NCI-H2171 treated with DMSO at 0.1 percent for 48 hours (cell line): ENCODE results near the gene CLHC1.
"Not testable (repeated sequence)": the region's sequence is repeated elsewhere in the genome, so short reads cannot be mapped to it uniquely, and the experiment has no call there.

Experiments
- DNase-seq: peaks from one replicate; lab custom pipeline; 2025; lab: John Stamatoyannopoulos, UW

The CLHC1 gene

DNA sequence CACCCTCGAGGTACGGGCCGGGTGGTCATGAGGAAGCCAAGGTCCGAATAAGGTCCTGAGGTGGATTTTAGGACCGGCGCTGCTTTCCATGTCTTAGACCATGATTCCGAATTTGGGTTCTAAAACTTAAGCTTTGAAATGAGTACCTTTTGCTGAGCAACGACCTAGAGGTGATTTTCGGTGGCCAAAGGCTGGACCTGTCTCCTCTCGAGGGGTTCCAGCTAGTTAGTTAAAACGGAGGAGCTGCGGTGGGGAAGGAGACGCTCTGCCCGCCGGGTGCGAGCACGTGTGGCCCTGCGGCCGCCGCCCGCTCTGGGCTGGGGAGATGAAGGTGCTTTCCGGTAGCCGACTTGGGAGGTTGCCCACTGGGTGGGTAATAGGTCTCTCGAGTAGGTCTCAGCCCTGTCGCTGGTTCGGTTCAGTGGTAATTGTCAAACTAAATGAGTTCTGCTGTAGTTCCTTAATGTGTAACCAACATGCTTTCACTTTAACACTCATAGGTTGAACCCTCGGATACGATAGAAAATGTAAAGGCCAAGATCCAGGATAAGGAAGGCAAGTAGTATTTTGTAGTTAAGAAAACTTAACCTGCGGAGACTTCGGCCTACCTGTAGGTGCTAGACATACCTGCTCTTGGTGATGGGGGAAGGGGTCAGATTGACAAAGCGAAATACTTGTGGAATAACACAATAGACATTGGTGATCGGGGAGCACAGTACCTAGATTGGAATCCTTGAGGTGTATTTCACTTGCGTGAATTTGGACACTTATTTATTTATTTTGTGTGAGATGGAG lies 967 bp upstream of the CLHC1 start:
- peak; percentile 40 for DNase-seq

DNA sequence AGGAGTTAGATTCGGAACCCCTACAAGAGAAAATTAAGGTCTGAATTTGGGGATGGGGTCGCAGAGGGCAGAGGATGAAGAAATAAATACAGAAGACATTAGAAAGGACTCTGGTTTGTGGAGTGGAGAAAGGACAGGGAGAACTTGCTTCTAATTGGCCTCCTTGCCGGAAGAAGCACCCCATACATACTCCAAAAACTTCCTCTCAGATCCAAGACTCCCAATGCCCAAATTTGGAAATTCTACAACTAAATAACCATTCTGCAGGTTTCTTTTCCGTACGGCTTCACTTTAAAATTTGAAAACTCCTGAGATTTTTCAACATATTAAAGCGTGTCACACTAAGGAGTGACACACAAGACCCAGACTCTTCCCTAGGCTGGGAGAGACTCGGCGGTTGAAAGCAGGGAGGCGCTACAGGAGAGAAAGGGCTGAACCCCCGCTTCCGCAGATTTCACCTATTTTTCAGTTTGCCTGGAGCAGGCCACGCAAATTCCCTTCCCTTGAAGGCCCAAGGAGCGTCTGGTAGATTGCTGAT lies 478 bp downstream of the CLHC1 start:
- no peak for DNase-seq

DNA sequence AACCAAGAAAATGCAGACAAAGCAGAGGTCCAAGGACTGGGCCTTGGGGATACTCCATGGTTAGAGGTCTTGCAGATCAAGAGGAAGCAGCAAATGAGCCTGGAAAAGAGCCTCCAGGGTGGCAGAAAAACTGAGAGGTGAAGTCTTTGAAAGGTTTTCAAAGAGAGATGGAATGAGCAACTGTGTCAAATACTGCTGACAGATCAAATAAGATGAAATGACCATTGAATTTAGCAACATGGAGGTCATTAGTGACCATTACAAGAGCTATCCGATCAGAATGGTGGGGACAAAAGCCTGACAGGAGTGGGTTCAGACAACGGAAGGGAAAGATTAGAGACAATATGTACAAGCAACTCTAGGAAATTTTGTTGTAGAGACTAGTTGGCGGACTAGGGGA lies 1.5 kb downstream of the CLHC1 start:
- DNase-seq, result no peak

DNA sequence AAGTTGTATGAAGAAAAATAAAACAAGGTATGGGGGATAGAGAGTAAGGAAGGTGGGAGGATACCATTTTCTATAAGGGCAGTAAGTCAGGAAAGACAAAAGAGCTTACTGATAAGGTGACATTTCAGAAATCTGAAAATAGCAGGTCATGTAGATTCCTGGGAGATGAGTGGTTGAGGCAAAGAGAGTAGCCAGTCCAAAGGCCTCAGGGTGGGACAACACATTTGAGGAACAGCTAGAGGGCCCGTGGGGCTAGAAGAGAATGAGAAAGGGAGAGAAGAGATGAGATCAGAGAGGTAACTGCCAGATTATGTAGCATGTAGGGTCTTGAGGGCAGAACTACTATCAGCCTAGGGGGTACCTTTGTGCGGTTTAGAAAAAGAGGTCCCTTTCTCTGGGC lies 2.9 kb downstream of the CLHC1 start:
- DNase-seq, result no peak

DNA sequence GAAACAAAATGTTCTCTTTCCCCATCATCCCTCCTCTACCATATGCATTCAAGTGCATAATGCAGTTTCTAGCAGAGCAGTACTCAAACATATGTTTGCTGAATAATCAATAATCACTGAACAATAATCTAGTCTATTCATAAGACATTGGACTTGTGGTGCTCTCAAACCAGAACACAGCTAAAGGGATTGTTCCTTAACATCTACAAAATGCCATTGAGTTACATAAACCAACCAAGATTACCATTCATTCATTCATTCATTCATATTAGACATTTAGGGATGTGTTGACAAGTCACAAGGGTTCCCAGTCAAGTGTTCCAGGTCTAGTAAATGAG lies 3.9 kb downstream of the CLHC1 start:
- no peak for DNase-seq

DNA sequence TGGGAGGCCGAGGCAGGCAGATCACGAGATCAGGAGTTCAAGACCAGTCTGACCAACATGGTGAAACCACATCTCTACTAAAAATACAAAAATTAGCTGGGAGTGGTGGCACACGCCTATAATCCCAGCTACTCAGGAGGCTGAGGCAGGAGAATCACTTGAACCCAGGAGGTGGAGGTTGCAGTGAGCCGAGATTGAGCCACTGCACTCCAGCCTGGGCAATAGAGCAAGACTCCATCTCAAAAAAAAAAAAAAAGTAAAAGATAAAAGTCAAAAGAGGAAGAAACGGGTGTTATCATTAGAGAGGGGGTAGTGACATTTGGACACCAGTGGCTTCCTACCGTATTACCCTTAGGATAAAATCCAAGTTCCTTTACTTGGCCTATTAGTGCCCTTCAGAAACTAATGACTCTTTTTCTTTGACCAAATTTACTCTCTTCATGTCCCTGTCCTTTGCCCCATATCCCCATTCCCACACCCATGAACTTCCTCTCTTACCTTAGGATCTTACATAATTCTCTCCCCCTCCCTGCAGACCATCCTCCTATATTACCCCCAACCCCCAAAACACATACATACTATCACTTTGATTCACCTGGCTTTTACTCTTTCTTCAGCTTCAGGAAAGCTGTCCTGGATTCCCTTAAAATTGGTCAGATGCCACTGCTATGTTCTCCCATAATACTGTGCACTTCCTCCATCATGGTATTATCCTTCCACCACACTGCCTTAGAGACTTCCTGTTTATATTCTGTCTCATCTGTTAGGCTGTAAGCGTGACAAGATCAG lies 4.5 kb downstream of the CLHC1 start:
- not testable (repeated sequence) for DNase-seq

DNA sequence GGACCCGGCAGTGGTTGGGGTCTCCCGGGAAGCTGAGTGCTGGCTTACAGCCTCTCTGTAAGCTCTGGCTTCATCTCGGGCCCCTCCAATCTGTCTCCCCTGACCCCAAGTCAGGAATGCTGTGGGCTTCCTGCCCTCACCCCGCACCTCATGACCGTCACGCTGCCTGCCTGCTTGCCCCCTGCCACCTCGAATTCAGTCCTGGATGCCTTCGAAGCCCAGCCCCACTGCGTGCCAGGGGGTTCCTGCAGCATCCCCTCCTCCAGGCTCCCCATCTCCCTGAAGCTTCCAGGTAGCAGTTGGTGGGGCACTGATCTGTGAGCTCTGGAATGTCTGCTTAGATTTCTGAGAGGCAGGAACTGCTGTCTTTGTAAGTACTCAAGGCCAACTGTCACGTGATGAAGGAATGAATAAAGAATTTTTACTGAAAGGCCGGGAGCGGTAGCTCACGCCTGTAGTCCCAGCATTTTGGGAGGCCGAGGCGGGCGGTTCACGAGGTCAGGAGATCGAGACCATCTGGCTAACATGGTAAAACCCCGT lies 6.5 kb downstream of the CLHC1 start:
- DNase-seq, result no peak

DNA sequence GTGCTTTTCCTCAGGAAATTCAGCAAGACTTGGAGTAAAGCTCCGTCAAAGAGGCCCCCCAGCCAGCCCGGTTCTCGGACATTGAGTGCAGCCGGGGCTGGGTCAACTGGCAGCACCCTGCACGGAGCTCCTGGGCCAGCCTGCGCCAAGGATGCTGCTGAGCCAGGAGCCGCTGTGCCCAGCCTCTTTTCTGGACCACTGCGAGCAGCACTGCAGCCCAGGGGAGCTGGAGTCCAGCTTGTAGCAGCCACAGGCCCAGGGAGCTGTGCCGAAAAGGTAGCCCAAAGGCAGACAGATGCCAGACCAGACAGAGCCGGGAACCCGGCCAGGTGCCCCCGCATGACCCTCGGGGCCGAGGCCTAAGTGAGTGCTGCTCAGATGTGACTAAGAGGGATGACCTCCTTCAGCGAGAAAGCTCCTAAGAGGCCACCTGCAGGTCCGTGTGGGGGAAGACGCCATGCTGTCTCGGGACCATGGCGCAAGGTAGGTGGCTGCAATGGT lies 7.3 kb downstream of the CLHC1 start:
- no peak for DNase-seq

DNA sequence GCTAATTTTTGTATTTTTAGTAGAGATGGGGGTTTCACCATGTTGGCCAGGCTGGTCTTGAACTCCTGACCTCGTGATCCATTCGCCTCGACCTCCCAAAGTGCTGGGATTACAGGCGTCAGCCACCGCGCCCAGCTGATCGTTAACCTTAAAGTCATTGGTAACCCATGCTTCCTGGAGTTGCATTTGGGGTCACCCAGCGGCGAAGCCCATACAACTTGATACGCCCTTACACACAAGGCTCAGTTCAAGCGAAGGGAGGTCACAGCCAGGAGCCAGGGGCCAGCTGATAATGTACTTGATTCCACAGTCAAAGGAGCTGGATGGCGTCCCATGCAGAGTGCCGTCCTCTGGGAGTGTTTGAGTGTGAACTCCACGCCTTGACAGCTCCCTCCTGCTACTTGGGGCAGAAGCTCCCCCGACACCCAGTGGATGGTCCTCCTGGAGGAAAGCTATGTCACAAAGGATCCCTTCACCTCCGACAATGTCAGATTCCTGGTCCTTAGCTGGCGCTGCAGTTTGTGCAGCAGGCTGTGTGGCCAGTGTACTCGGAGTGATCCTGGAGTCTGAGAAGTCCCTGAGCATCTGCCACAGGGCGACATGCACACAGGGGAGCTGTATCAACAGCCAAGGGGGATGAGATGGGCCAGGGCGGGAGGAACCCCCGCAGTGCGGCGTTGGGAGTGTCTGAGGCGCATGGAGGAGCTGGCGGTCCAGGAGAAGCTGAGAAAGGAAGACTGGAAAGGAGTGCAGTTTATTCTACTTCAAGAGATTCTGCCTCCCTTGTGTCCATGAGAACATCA lies 7.9 kb downstream of the CLHC1 start:
- DNase-seq, result no peak

DNA sequence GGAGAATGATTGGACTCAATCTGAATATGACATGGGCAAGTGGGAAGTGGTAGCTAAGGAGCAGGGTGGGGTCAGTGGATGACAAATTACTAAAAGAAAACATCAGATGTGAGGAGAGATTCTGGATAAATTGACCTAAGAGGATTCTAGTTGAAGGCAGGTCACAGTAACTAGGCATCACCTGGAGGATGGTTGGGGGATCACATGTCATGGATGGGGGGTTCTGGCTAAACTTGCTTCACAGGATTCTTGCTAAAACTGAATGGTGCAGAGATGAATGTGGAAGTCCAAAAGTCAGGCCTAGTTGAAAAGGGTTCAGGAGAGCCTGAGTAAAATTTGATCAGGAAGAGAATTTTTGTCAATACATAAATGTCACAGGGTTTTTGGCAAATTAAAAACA lies 18.3 kb downstream of the CLHC1 start:
- no peak for DNase-seq

DNA sequence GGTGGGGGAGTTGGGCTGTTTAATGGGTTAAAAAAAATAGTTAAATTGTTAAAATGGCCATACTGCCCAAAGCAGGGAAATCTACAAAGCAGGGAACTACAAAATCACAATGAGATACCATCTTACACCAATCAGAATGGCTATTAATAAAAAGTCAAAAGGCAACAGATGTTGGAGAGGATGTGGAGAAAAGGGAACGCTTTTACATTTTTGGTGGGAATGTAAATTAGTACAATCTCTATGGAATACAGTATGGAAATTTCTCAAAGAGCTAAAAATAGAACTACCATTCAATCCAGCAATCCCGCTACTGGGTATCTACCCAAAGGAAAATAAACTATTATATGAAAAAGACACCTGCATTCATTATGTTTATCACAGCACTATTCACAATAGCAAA lies 27.1 kb downstream of the CLHC1 start:
- no peak for DNase-seq

DNA sequence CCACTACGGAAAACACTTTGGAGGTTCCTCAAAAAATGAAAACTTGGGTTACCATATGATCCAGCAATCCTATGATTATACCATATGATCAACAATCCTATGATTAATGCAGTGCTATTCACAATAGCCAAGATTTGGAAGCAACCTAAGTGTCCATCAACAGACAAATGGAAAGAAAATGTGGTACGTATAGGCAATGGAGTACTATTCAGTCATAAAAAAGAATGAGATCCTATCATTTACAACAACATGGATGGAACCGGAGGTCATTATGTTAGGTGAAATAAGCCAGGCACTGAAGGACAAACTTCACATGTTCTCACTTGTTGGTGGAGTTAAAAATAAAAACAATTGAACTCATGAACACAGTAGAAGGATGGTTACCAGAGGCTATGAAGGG lies 27.6 kb downstream of the CLHC1 start:
- no peak for DNase-seq

DNA sequence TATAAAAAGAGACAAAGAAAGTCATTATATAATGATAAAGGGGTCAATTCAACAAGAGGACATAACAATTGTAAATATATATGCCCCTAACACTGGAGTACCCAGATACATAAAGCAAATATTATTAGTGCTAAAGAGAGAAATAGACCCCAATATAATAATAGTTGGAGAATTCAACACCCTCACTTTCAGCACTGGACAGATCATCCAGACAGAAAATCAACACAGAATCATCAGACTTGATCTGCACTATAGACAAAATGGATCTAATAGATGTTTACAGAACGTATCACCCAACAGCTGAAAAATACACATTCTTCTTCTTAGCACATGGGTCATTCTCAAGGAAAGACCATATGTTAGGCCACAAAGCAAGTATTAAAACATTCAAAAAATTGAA lies 31.7 kb downstream of the CLHC1 start:
- no peak for DNase-seq

DNA sequence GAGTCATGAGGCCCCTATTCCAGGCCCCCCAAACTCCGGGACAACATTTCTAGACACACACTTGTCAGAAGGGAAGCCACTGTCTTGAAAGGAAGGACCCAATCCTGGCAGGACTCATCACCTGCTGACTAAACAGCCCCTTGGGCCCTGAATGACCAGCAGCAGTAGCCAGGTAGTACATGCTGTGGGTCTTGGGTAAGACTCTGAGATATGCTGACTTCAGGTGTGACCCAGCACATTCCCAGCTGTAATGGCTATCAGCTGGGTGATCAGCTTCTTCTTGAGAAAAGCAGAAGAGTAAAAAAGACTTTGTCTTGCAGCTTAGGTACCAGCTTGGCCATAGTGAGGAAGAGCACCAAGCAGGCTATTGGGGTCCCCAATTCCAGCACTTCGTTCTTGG lies 35.6 kb downstream of the CLHC1 start:
- no peak for DNase-seq

DNA sequence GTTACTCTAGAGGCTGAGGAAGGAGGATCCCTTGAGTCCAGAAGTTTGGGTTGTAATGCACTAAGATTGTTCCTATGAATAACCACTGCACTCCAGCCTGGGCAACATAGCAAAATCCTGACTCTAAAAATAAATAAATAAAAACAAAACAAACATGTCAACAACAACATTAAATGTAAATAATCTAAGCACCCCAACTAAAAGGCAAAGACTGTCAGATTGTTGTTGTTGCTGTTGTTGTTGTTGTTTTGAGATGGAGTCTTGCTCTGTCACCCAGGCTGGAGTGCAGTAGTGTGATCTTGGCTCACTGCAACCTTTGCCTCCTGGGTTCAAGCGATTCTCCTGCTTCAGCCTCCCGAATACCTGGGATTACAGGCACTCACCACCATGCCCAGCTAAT lies 40.2 kb downstream of the CLHC1 start:
- DNase-seq, result not testable (repeated sequence)

DNA sequence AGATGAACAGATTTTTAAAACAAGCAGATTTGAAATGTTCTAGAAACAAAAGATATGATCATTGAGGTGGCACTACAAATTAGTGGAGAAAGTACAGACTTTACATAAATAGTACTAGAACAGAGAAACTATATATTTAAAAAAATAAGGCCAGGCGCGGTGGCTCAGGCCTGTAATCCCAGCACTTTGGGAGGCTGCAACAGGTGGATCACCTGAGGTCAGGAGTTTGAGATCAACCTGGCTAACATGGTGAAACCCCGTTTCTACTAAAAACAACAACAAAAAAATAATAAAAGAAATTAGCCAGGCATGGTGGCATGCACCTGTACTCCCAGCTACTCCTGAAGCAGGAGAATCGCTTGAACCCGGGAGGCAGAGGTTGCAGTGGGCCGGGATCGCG lies 45.3 kb downstream of the CLHC1 start:
- not testable (repeated sequence) for DNase-seq

DNA sequence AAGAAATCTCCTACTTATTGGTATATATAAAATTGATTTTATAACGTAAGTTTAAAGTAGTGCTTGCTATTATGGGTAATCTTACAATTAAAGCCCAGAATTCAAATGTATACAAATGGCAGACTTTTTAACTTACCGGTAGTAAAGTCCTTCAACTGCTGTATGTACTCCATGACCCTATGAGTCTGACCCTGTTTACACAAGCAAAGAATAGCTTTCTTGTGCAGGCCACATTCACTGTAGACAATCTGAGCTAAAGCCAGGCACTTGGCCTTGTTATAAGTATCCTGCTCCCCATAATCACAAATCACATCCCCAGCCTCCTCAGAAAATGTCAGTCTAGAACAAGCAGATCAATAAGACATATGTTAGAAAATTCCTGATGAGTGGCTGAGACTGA lies 51.7 kb downstream of the CLHC1 start:
- no peak for DNase-seq

DNA sequence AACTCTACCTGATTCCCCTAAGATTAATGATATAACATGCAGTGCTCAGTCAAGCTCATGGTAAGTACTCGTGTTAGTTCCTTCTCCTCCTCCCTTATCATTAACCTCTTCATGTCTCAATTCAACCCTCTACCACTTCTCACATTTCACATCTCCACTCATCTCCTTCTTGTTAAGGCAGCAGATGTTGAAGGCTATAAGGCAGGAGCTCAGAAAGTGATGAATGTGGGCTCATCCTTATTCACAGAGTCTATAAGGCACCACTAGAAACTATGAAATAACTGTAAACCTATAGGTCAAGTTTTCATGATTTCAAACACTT lies 56.0 kb downstream of the CLHC1 start:
- peak; percentile 52 for DNase-seq

DNA sequence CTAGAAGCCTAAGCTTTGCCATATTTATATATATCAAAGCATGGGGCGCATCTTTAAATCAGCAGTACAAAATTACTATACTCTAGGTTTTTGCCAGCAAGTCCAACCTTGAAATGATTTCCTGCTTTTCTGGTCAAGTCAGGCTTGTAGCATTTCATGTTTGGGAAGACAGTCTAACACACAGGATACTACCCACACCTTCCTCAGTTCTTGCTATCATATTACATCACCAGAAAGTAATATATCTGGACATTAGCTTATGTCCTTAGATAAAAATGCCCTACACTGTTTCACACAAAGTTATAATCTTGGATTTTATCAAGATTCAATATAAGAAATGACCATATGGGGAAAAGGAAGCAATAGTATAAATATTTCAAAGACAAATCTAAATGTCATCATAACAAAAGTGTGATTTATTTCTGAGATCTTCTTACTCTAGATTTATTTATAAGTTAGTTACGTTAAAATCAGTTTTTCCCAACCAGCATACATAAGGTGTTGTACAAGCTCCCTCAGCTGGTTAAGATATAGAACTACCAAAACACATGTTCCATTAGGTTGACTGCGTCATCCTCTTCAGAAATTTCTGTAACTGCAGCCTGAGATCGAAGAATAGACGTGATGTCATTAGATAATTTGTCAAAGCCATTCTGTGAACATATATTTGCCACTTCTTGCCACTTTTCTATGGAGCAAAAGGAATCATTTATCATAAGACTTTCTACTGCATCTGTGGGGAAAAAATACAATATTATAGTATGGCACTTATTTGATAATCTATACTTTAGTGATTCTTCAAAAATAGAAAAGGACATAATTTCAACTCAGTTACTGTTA lies 56.6 kb downstream of the CLHC1 start:
- peak; percentile 90 for DNase-seq

DNA sequence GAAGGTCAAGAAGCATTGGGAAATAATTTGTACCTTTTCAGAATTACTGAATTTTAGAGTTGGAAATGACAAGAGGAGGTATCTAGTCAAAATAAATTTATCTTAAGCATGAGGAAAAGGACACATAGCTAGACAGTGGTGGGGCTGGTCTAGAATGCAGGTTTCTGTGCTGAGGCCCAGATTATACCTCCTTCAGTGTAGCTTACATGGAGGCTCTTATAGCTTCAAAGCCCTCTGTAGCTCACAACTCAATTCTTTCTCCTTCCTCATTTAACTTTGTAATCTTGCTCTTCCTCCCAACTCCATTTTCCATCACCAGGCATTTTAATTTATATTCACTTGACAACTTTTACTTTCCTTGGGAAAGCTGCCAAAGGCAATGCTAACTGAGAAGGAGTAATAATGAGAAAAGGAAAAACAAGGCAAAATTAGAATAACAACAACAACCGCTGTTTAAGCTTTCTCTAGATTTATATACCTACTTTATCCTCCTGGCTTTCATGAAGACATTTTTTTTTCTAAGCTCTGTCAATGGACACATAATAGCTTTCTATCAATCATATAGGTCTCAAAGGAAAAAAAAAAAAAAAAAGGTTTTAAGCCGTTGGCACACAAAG lies 58.5 kb downstream of the CLHC1 start:
- DNase-seq, result no peak

DNA sequence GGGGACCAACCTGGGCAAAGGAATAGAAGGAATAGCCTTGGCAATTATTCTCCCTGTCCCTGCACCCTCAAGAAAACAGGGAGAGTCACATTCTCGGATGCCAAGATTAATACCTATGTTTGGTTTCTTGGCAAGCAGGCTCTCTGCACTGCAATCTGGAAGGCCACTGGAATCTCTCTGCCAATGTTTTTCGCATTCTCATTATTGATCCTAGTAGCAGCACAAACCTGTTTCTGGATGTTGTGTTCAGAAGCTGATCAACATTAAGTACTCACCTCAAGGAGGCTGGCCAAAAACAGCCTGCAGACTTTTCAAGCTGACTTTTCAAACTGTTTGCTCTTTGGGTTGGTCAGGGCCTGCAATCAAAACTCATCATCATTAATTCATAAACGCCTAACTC lies 62.2 kb downstream of the CLHC1 start:
- DNase-seq, result no peak
